WTC11 (cell line): ENCODE measurements around the gene PPM1N. TPM values are rescaled to one million over a fixed set of nuclear protein-coding genes. Genes with fewer than 3 reads are reported as not detected.

ENCODE experiments used
- ATAC-seq: fragments of 200-7000 bp; cut with Tn5 transposase; 2 replicates; pipeline ENCODE4 v1.10.0; 2021; ENCODE audit warnings: mild to moderate bottlenecking, moderate library complexity
- CTCF ChIA-PET: fragments of 300-600 bp; sonication (Branson Sonifier 250); formaldehyde crosslinking; loops from one replicate; lab custom pipeline; 2021; ENCODE audit warnings: antibody characterized with exemption; lab: Charles Lee
- POLR2A ChIA-PET: fragments of 350-600 bp; sonication (Branson Sonifier 250); formaldehyde crosslinking; loops from one replicate; lab custom pipeline; 2021; ENCODE audit warnings: antibody characterized with exemption; lab: Charles Lee
- DNase-seq: peaks from one replicate; pipeline ENCODE4 v3.0.0; 2021; ENCODE audit warnings: low spot score
- H3K27ac Mint-ChIP-seq: 2 replicates; pipeline ENCODE4 v1.8.0; 2021; ENCODE audit warnings: mixed read lengths
- H3K27me3 Mint-ChIP-seq: 2 replicates; pipeline ENCODE4 v1.8.0; 2021; ENCODE audit warnings: low read depth, mild to moderate bottlenecking, moderate library complexity, mixed read lengths
- H3K36me3 Mint-ChIP-seq: 2 replicates; pipeline ENCODE4 v1.8.0; 2021; ENCODE audit warnings: mixed read lengths
- H3K4me1 Mint-ChIP-seq: 2 replicates; pipeline ENCODE4 v1.8.0; 2022; ENCODE audit warnings: mixed read lengths
- H3K4me3 Mint-ChIP-seq: 2 replicates; pipeline ENCODE4 v1.8.0; 2021; ENCODE audit warnings: mild to moderate bottlenecking, moderate library complexity, mixed read lengths
- H3K9me3 Mint-ChIP-seq: 2 replicates; pipeline ENCODE4 v1.8.0; 2021; ENCODE audit warnings: mixed read lengths
- CREB1 ChIP-seq: sonication (generic); formaldehyde crosslinking; IDR thresholded peaks from 2 replicates; pipeline ENCODE4 v1.8.0; 2023; ENCODE audit warnings: mild to moderate bottlenecking, missing genetic modification reagents
- CREM ChIP-seq: sonication (generic); formaldehyde crosslinking; IDR thresholded peaks from 2 replicates; pipeline ENCODE4 v1.8.1; 2022; ENCODE audit warnings: mild to moderate bottlenecking, missing genetic modification reagents, moderate library complexity
- FOXJ3 ChIP-seq: sonication (generic); formaldehyde crosslinking; IDR thresholded peaks from 2 replicates; pipeline ENCODE4 v1.9.0; 2021; ENCODE audit warnings: missing genetic modification reagents, mild to moderate bottlenecking, borderline replicate concordance
- GRHL2 ChIP-seq: fragments of 250-450 bp; sonication (Bioruptor Pico); IDR thresholded peaks from 2 replicates; pipeline ENCODE4 v1.8.0; 2022; ENCODE audit warnings: mild to moderate bottlenecking, moderate library complexity; ENCODE audit not compliant: insufficient replicate concordance, severe bottlenecking
- IRF2 ChIP-seq: sonication (generic); formaldehyde crosslinking; IDR thresholded peaks from 2 replicates; pipeline ENCODE4 v1.8.0; 2022; ENCODE audit warnings: low read depth, missing genetic modification reagents, borderline replicate concordance
- MXD4 ChIP-seq: fragments of 250-450 bp; sonication (Bioruptor Pico); IDR thresholded peaks from 2 replicates; pipeline ENCODE4 v1.8.0; 2021; ENCODE audit warnings: mild to moderate bottlenecking, moderate library complexity, borderline replicate concordance
- PRRX2 ChIP-seq: fragments of 250-450 bp; sonication (Bioruptor Pico); IDR thresholded peaks from 2 replicates; pipeline ENCODE4 v1.8.0; 2021; ENCODE audit warnings: mild to moderate bottlenecking
- RORB ChIP-seq: fragments of 250-450 bp; sonication (Bioruptor Pico); IDR thresholded peaks from 2 replicates; pipeline ENCODE4 v1.9.0; 2021; ENCODE audit warnings: mild to moderate bottlenecking
- SMAD4 ChIP-seq: sonication (generic); formaldehyde crosslinking; IDR thresholded peaks from 2 replicates; pipeline ENCODE4 v1.8.0; 2022; ENCODE audit warnings: mild to moderate bottlenecking, missing genetic modification reagents
- SOX15 ChIP-seq: fragments of 250-450 bp; sonication (Bioruptor Pico); IDR thresholded peaks from 2 replicates; pipeline ENCODE4 v1.9.0; 2021; ENCODE audit warnings: mild to moderate bottlenecking
- ZNF121 ChIP-seq: sonication (generic); formaldehyde crosslinking; IDR thresholded peaks from 2 replicates; pipeline ENCODE4 v1.8.0; 2023; ENCODE audit warnings: missing genetic modification reagents
- ZNF317 ChIP-seq: sonication (generic); formaldehyde crosslinking; IDR thresholded peaks from 2 replicates; pipeline ENCODE4 v1.8.1; 2023; ENCODE audit warnings: low read depth, mild to moderate bottlenecking, moderate library complexity, missing genetic modification reagents, borderline replicate concordance
- ZNF671 ChIP-seq: fragments of 250-450 bp; sonication (Bioruptor Pico); IDR thresholded peaks from 2 replicates; pipeline ENCODE4 v1.8.0; 2021; ENCODE audit warnings: mild to moderate bottlenecking
- total RNA-seq: library from RNA; stranded (reverse); gene quantifications from 3 replicates; pipeline ENCODE4 v1.2.3, GENCODE V29; 2021
- TF ChIP-seq, protein P1 (sequence below): fragments of 250-450 bp; sonication (Bioruptor Pico); IDR thresholded peaks from 2 replicates; pipeline ENCODE4 v1.9.0; 2021; ENCODE audit warnings: mild to moderate bottlenecking
- TF ChIP-seq, protein P2 (sequence below): sonication (generic); formaldehyde crosslinking; IDR thresholded peaks from 2 replicates; pipeline ENCODE4 v1.8.1; 2023; ENCODE audit warnings: mild to moderate bottlenecking, moderate library complexity, missing genetic modification reagents
- TF ChIP-seq, protein P3 (sequence below): fragments of 250-450 bp; sonication (Bioruptor Pico); IDR thresholded peaks from 2 replicates; pipeline ENCODE4 v1.9.0; 2021; ENCODE audit warnings: mild to moderate bottlenecking, borderline replicate concordance
- TF ChIP-seq, protein P4 (sequence below): sonication (generic); formaldehyde crosslinking; IDR thresholded peaks from 2 replicates; pipeline ENCODE4 v1.8.0; 2022; ENCODE audit warnings: mild to moderate bottlenecking, missing genetic modification reagents
- TF ChIP-seq, protein P5 (sequence below): fragments of 250-450 bp; sonication (Bioruptor Pico); IDR thresholded peaks from 2 replicates; pipeline ENCODE4 v1.8.0; 2021; ENCODE audit warnings: mild to moderate bottlenecking

PPM1N gene
- total RNA-seq, 1 experiment from 2014 or later, result 10.3 TPM

DNA sequence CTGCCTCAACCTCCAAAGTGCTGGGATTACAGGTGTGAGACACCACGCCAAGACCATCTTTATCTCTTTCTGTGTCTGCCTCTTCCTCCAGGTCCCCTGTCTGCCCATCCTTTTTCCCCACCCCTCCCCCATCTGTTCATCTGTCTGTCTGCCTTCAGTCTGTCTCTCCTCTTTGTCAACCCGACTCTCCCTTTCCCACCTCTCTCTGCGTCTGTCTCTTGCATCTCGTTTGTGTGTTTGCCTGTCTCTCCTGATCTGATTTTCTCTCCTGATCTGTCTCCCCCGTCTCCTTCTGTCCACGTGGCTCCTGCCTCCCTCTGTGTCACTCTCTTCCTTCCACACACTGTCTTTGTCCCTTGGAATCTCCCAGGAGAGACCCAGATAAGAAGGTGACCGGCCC lies 19.0 kb downstream of the PPM1N start:
- POLR2A ChIA-PET, result no interaction called here
- Mint-ChIP-seq H3K36me3 (peaks cover 24% of the 10 kb centered on the region), H3K4me3 (no peak overlapping the region), H3K27me3 (no peaks in the 10 kb centered on the region), H3K9me3 (no peaks in the 10 kb centered on the region), H3K4me1 (peaks cover 9% of the 10 kb centered on the region)
- no peak for DNase-seq
- CTCF ChIA-PET, result no interaction called here
- TF ChIP-seq FOXJ3 (CRISPR knock-in tag), result no peak
- no peak for TF ChIP-seq ZNF317 (CRISPR knock-in tag)
- TF ChIP-seq, protein P1, sequence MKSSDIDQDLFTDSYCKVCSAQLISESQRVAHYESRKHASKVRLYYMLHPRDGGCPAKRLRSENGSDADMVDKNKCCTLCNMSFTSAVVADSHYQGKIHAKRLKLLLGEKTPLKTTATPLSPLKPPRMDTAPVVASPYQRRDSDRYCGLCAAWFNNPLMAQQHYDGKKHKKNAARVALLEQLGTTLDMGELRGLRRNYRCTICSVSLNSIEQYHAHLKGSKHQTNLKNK (CRISPR knock-in tag), result no peak
- no peak for TF ChIP-seq ZNF121 (CRISPR knock-in tag)
- TF ChIP-seq SMAD4 (CRISPR knock-in tag), result no peak
- no peak for TF ChIP-seq SOX15
- TF ChIP-seq ZNF671 (CRISPR knock-in tag), result no peak
- TF ChIP-seq, protein P2, sequence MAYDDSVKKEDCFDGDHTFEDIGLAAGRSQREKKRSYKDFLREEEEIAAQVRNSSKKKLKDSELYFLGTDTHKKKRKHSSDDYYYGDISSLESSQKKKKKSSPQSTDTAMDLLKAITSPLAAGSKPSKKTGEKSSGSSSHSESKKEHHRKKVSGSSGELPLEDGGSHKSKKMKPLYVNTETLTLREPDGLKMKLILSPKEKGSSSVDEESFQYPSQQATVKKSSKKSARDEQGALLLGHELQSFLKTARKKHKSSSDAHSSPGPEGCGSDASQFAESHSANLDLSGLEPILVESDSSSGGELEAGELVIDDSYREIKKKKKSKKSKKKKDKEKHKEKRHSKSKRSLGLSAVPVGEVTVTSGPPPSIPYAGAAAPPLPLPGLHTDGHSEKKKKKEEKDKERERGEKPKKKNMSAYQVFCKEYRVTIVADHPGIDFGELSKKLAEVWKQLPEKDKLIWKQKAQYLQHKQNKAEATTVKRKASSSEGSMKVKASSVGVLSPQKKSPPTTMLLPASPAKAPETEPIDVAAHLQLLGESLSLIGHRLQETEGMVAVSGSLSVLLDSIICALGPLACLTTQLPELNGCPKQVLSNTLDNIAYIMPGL, result no peak
- TF ChIP-seq, protein P3, sequence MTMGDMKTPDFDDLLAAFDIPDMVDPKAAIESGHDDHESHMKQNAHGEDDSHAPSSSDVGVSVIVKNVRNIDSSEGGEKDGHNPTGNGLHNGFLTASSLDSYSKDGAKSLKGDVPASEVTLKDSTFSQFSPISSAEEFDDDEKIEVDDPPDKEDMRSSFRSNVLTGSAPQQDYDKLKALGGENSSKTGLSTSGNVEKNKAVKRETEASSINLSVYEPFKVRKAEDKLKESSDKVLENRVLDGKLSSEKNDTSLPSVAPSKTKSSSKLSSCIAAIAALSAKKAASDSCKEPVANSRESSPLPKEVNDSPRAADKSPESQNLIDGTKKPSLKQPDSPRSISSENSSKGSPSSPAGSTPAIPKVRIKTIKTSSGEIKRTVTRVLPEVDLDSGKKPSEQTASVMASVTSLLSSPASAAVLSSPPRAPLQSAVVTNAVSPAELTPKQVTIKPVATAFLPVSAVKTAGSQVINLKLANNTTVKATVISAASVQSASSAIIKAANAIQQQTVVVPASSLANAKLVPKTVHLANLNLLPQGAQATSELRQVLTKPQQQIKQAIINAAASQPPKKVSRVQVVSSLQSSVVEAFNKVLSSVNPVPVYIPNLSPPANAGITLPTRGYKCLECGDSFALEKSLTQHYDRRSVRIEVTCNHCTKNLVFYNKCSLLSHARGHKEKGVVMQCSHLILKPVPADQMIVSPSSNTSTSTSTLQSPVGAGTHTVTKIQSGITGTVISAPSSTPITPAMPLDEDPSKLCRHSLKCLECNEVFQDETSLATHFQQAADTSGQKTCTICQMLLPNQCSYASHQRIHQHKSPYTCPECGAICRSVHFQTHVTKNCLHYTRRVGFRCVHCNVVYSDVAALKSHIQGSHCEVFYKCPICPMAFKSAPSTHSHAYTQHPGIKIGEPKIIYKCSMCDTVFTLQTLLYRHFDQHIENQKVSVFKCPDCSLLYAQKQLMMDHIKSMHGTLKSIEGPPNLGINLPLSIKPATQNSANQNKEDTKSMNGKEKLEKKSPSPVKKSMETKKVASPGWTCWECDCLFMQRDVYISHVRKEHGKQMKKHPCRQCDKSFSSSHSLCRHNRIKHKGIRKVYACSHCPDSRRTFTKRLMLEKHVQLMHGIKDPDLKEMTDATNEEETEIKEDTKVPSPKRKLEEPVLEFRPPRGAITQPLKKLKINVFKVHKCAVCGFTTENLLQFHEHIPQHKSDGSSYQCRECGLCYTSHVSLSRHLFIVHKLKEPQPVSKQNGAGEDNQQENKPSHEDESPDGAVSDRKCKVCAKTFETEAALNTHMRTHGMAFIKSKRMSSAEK, result no peak
- TF ChIP-seq GRHL2 (CRISPR knock-in tag), result no peak
- TF ChIP-seq, protein P4, sequence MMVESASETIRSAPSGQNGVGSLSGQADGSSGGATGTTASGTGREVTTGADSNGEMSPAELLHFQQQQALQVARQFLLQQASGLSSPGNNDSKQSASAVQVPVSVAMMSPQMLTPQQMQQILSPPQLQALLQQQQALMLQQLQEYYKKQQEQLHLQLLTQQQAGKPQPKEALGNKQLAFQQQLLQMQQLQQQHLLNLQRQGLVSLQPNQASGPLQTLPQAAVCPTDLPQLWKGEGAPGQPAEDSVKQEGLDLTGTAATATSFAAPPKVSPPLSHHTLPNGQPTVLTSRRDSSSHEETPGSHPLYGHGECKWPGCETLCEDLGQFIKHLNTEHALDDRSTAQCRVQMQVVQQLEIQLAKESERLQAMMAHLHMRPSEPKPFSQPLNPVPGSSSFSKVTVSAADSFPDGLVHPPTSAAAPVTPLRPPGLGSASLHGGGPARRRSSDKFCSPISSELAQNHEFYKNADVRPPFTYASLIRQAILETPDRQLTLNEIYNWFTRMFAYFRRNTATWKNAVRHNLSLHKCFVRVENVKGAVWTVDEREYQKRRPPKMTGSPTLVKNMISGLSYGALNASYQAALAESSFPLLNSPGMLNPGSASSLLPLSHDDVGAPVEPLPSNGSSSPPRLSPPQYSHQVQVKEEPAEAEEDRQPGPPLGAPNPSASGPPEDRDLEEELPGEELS (CRISPR knock-in tag), result no peak
- no peak for TF ChIP-seq IRF2 (CRISPR knock-in tag)
- TF ChIP-seq CREM (CRISPR knock-in tag), result no peak
- TF ChIP-seq, protein P5, sequence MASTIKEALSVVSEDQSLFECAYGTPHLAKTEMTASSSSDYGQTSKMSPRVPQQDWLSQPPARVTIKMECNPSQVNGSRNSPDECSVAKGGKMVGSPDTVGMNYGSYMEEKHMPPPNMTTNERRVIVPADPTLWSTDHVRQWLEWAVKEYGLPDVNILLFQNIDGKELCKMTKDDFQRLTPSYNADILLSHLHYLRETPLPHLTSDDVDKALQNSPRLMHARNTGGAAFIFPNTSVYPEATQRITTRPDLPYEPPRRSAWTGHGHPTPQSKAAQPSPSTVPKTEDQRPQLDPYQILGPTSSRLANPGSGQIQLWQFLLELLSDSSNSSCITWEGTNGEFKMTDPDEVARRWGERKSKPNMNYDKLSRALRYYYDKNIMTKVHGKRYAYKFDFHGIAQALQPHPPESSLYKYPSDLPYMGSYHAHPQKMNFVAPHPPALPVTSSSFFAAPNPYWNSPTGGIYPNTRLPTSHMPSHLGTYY (CRISPR knock-in tag), result no peak
- TF ChIP-seq RORB, result no peak
- no peak for TF ChIP-seq CREB1 (CRISPR knock-in tag)
- TF ChIP-seq MXD4, result no peak
- no peak for TF ChIP-seq PRRX2 (CRISPR knock-in tag)
- TF ChIP-seq, all 79 proteins: peak for 0
- H3K27ac Mint-ChIP-seq, result no peak overlapping the region; the same call in 1 of the 2 replicates
- no peak for ATAC-seq
